B cell (primary cell): Measurements from ENCODE around the gene SLC39A12. TPM values are rescaled to one million over a fixed set of nuclear protein-coding genes. Genes with fewer than 3 reads are reported as not detected.

ENCODE experiments used
- ATAC-seq: fragments of 200-7000 bp; cut with Tn5 transposase; one replicate; pipeline ENCODE4 v1.10.0; 2021; ENCODE audit warnings: low read depth, mild to moderate bottlenecking, moderate number of reproducible peaks, moderate library complexity
- CTCF ChIA-PET: fragments of 350-600 bp; sonication (Branson Sonifier 250); formaldehyde crosslinking; loops from one replicate; lab custom pipeline; 2021; ENCODE audit warnings: antibody characterized with exemption, inconsistent platforms; lab: Charles Lee
- POLR2A ChIA-PET: fragments of 350-600 bp; sonication (Branson Sonifier 250); formaldehyde crosslinking; loops from one replicate; lab custom pipeline; 2021; ENCODE audit warnings: antibody characterized with exemption; lab: Charles Lee
- DNase-seq: peaks from one replicate; pipeline ENCODE4 v3.0.0; 2013
- H2AFZ ChIP-seq: 2 replicates; pipeline ENCODE4 v1.6.1; 2012; ENCODE audit warnings: mild to moderate bottlenecking, low read depth, low read length; ENCODE audit not compliant: insufficient read depth, poor library complexity, severe bottlenecking
- H3K27ac ChIP-seq, 2 donors: 1 replicate in 1 of 2; 2 replicates in 1 of 2; pipeline ENCODE4 v1.5.1; 2012 to 2013; ENCODE audit warnings: low read length in 2 of 2, mild to moderate bottlenecking in 2 of 2, moderate library complexity in 1 of 2
- H3K27me3 ChIP-seq, 4 experiments: fragments of 200-600 bp in 1 of 4; sonication (generic) in 1 of 4; replicated peaks in 1 of 4; 1 replicate in 2 of 4; 2 replicates in 2 of 4; pipeline versions ENCODE4 v1.6.1 to v1.7.0; 2013 to 2016; ENCODE audit warnings: low read length in 3 of 4, mild to moderate bottlenecking in 2 of 4, mixed read lengths in 1 of 4, moderate library complexity in 1 of 4; ENCODE audit not compliant: insufficient read depth in 4 of 4, control insufficient read depth in 3 of 4; ENCODE audit errors: control extremely low read depth in 1 of 4
- H3K36me3 ChIP-seq, 2 experiments: replicated peaks in 1 of 2; 1 replicate in 1 of 2; 2 replicates in 1 of 2; pipeline versions ENCODE4 v1.6.1 to v1.7.1; 2013; ENCODE audit warnings: low read length in 1 of 2; ENCODE audit not compliant: insufficient read depth in 2 of 2, control insufficient read depth in 1 of 2; ENCODE audit errors: control extremely low read depth in 1 of 2, extremely low read depth in 1 of 2
- H3K4me1 ChIP-seq, 2 donors: fragments of 200-600 bp in 1 of 2; sonication (generic) in 1 of 2; 1 replicate in 1 of 2; 2 replicates in 1 of 2; pipeline versions ENCODE4 v1.5.1 to v1.6.1; 2013 to 2017; ENCODE audit warnings: low read length in 2 of 2; ENCODE audit not compliant: control insufficient read depth in 2 of 2, insufficient read depth in 2 of 2
- H3K4me2 ChIP-seq: replicated peaks from 2 replicates; pipeline ENCODE3; 2012; ENCODE audit warnings: mild to moderate bottlenecking, low read depth, low read length; ENCODE audit not compliant: poor library complexity, severe bottlenecking
- H3K4me3 ChIP-seq, 5 experiments: fragments of 200-600 bp in 1 of 5; sonication (generic) in 1 of 5; 1 replicate in 3 of 5; 2 replicates in 2 of 5; pipeline versions ENCODE4 v1.5.1 to v1.7.0; 2011 to 2016; ENCODE audit warnings: low read length in 4 of 5, mild to moderate bottlenecking in 4 of 5, low read depth in 2 of 5, control low read depth in 1 of 5, moderate library complexity in 1 of 5; ENCODE audit not compliant: insufficient read depth in 1 of 5; ENCODE audit errors: control extremely low read depth in 1 of 5, extremely low read depth in 1 of 5
- H3K79me2 ChIP-seq: fragments of 200-600 bp; sonication (generic); one replicate; pipeline ENCODE4 v1.6.0; 2016; ENCODE audit warnings: low read length; ENCODE audit not compliant: control insufficient read depth, insufficient read depth
- H3K9ac ChIP-seq: fragments of 200-600 bp; sonication (generic); 2 replicates; pipeline ENCODE4 v1.6.1; 2017; ENCODE audit warnings: mild to moderate bottlenecking, low read length, moderate library complexity
- H3K9me3 ChIP-seq, 3 donors: one replicate each; pipeline versions ENCODE4 v1.6.1 to v1.7.1; 2013; ENCODE audit warnings: low read length in 2 of 3; ENCODE audit not compliant: control insufficient read depth in 2 of 3, insufficient read depth in 1 of 3; ENCODE audit errors: control extremely low read depth in 1 of 3
- H4K20me1 ChIP-seq: 2 replicates; pipeline ENCODE4 v1.6.0; 2012; ENCODE audit warnings: mild to moderate bottlenecking, low read length; ENCODE audit not compliant: insufficient read depth, control insufficient read depth, poor library complexity, severe bottlenecking
- H3K27ac Mint-ChIP-seq: one replicate; pipeline ENCODE4 v1.8.0; 2021; ENCODE audit warnings: mixed read lengths
- H3K27me3 Mint-ChIP-seq: one replicate; pipeline ENCODE4 v1.8.0; 2021; ENCODE audit warnings: mixed read lengths
- H3K4me1 Mint-ChIP-seq: one replicate; pipeline ENCODE4 v1.8.0; 2021; ENCODE audit warnings: mixed read lengths
- H3K4me3 Mint-ChIP-seq: one replicate; pipeline ENCODE4 v1.8.0; 2021; ENCODE audit warnings: mixed read lengths
- H3K9me3 Mint-ChIP-seq: one replicate; pipeline ENCODE4 v1.8.0; 2022; ENCODE audit warnings: mixed read lengths; ENCODE audit not compliant: insufficient read depth
- CTCF ChIP-seq: fragments of 200-600 bp; IDR thresholded peaks from one replicate; pipeline ENCODE4 v1.8.0; 2022; ENCODE audit warnings: antibody characterized with exemption, mild to moderate bottlenecking
- EZH2 ChIP-seq: IDR thresholded peaks from 2 replicates; pipeline ENCODE4 v1.6.1; 2012; ENCODE audit warnings: borderline replicate concordance, low read depth, mild to moderate bottlenecking, moderate library complexity, low read length; ENCODE audit not compliant: insufficient read depth, poor library complexity, severe bottlenecking
- WGBS: methylation state at CpG from one replicate; pipeline ENCODE4 v1.1.5; 2013; ENCODE audit warnings: missing lambda C conversion rate; ENCODE audit not compliant: insufficient coverage; 5-methylcytosine and 5-hydroxymethylcytosine counted together
- intact Hi-C: fragments of 100-400 bp; cut with micrococcal nuclease; formaldehyde crosslinking; loops from one replicate; pipeline ENCODE4 v1.10.0; 2022
- polyA plus RNA-seq: library from polyadenylated mRNA; depleted of rRNA; stranded (reverse); fragments of >200 nt; gene quantifications from 2 replicates; pipeline ENCODE4 v1.2.3, GENCODE V29; 2012
- total RNA-seq, 2 donors: library from RNA; stranded (reverse); fragments of 120-200 nt in 1 of 2; gene quantifications; 1 replicate in 1 of 2; 2 replicates in 1 of 2; pipeline versions ENCODE4 v1.2.3 to v1.2.4, GENCODE V29; 2013 to 2022

The SLC39A12 gene
- total and polyA plus RNA-seq, 2 donors (not counting 1 experiment from before 2014, with no cell fraction given) = not detected

- CTCF ChIA-PET = interaction anchor here (0.9 kb wide), 1 partner anchor 16 kb away, joined by 3 read pairs; no protein-coding TSS in a partner anchor
- H3K4me1 ChIP-seq = no peaks in the 10 kb centered on the region
- Mint-ChIP-seq H3K9me3 (no peaks in the 10 kb centered on the region), H3K27ac (no peak overlapping the region), H3K27me3 (no peaks in the 10 kb centered on the region), H3K4me3 (no peak overlapping the region), H3K4me1 (no peaks in the 10 kb centered on the region)
- no peaks in the 10 kb centered on the region for H3K79me2 ChIP-seq
- TF ChIP-seq CTCF (no peak), EZH2 (no peak)
- WGBS = 58% methylated on average over 2 of the region's 4 CpGs
- no peaks in the 10 kb centered on the region for H4K20me1 ChIP-seq
- DNase-seq (no peak), ATAC-seq (no peak)
- no peaks in the 10 kb centered on the region for H3K27me3 ChIP-seq
- intact Hi-C loops = no loop called here
- no peak overlapping the region for H3K4me2 ChIP-seq
- no peak overlapping the region for H2AFZ ChIP-seq
- no peak overlapping the region for H3K9ac ChIP-seq
- no peaks in the 10 kb centered on the region for H3K36me3 ChIP-seq
- POLR2A ChIA-PET = no interaction called here
- no peak overlapping the region for H3K27ac ChIP-seq
- H3K9me3 ChIP-seq = no peaks in the 10 kb centered on the region
- H3K4me3 ChIP-seq = no peak overlapping the region
Measured at GRCh38 chr10:18043148-18044006, 91.7 kb downstream of the SLC39A12 start.
